ENCODE data around the gene CDCP2. TPM values are rescaled to one million over a fixed set of nuclear protein-coding genes. Genes with fewer than 3 reads are reported as not detected.

CDCP2 gene
- total RNA-seq, 1 donor from 2014 or later = not detected

DNA sequence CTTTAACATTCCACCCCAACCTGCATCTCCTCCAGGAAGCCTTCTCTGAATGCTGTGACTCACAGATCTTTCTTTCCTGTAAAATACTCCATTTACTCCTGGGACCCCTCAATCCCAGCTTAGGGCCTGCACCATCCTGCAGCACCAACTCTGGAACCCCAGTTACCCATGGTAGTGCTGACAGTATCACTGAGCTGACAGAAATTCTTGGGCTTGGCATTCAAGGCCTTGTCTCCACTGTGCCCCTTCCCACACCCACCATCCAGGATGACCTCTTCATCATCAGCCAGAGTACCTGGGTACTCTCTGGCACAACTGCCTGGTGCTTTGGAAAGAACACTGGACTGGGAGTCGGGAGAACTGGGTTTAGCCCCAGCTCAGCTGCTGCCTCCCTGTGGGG lies 38.7 kb upstream of the CDCP2 start:
- H3K27me3 Mint-ChIP-seq (ENCODE audit: low read depth) = no peaks in the 10 kb centered on the region
- TF ChIP-seq, protein P1, sequence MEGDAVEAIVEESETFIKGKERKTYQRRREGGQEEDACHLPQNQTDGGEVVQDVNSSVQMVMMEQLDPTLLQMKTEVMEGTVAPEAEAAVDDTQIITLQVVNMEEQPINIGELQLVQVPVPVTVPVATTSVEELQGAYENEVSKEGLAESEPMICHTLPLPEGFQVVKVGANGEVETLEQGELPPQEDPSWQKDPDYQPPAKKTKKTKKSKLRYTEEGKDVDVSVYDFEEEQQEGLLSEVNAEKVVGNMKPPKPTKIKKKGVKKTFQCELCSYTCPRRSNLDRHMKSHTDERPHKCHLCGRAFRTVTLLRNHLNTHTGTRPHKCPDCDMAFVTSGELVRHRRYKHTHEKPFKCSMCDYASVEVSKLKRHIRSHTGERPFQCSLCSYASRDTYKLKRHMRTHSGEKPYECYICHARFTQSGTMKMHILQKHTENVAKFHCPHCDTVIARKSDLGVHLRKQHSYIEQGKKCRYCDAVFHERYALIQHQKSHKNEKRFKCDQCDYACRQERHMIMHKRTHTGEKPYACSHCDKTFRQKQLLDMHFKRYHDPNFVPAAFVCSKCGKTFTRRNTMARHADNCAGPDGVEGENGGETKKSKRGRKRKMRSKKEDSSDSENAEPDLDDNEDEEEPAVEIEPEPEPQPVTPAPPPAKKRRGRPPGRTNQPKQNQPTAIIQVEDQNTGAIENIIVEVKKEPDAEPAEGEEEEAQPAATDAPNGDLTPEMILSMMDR (conservative IDR thresholded peaks at IDR 0.05) = no peak
- no peak overlapping the region for H3K27ac Mint-ChIP-seq (ENCODE audit: unreplicated experiment)
- H3K36me3 Mint-ChIP-seq (ENCODE audit: low read depth) = peaks cover 4% of the 10 kb centered on the region
- H3K4me1 Mint-ChIP-seq = no peaks in the 10 kb centered on the region
- H3K9me3 Mint-ChIP-seq = no peaks in the 10 kb centered on the region
- H3K4me3 Mint-ChIP-seq = no peak overlapping the region
- no peak for DNase-seq (ENCODE audit: low read depth, low spot score)

DNA sequence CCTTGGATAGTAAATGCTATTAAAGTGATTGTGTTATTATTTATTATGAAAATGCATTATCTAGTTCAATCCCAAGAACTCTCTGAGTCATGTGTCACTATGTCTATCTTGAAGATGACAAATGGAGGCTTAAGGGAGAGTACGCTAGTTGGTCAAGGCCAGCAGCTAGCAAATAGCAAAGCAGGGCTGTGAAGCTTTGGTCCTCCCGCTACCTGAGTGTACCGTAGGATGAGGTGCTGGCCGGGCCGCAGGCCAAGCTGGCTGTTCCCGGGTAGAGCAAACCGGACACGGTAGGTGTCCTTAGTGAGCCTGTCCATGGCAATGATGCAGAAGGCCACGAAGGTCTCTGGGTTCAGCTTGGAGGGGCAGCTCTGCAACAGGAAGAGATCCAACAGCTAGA lies 37.7 kb upstream of the CDCP2 start:
- no peak for DNase-seq (ENCODE audit: low read depth, low spot score)
- Mint-ChIP-seq H3K9me3 (no peaks in the 10 kb centered on the region), H3K4me3 (no peak overlapping the region), H3K27me3 (ENCODE audit: low read depth) (no peaks in the 10 kb centered on the region), H3K4me1 (no peaks in the 10 kb centered on the region), H3K27ac (ENCODE audit: unreplicated experiment) (no peak overlapping the region), H3K36me3 (ENCODE audit: low read depth) (peaks cover 9% of the 10 kb centered on the region)
- TF ChIP-seq, protein P1 (conservative IDR thresholded peaks at IDR 0.05) = no peak

DNA sequence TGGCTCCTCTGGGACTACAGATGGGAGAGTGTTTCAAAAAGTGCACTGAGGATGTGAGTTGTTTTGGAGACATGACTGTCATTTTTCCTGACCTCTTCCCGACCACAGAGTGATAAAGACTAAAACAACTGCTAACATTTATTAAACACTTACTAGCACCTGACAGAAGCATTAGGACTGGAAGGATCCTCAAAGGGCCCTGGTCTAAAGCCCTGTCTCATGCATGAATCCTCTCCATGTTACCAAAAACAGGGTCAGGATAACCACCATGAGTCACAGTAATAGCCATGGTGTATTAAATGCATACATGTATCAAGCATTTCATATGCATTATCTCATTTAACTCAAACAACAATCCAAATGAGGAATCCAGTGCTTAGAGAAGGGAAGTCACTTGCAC lies 35.5 kb upstream of the CDCP2 start:
- no peak for DNase-seq (ENCODE audit: low read depth, low spot score)
- Mint-ChIP-seq H3K36me3 (ENCODE audit: low read depth) (peaks cover 13% of the 10 kb centered on the region), H3K27me3 (ENCODE audit: low read depth) (no peaks in the 10 kb centered on the region), H3K4me1 (peaks cover 2% of the 10 kb centered on the region), H3K27ac (ENCODE audit: unreplicated experiment) (no peak overlapping the region), H3K9me3 (no peaks in the 10 kb centered on the region), H3K4me3 (no peak overlapping the region)
- TF ChIP-seq, protein P1 (conservative IDR thresholded peaks at IDR 0.05) = no peak

DNA sequence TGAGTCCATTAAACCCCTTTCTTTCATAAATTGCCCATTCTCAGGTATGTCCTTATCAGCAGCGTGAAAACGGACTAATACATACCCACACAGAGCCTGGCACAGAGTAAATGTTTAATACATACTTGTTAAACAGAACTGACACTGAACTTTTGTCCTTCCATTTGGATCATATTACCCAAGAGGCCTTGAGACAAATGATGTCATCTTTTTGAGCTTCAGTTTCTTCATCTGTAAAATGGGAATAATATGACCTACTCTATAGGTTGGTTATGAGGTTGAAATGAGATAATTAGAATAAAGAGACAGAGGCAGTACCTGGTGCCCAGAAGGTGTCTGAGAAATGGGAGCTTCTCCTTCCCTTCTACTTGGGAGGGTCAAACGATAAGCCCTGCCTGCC lies 33.3 kb upstream of the CDCP2 start:
- TF ChIP-seq, protein P1 (conservative IDR thresholded peaks at IDR 0.05) = no peak
- Mint-ChIP-seq H3K9me3 (no peaks in the 10 kb centered on the region), H3K27me3 (ENCODE audit: low read depth) (no peaks in the 10 kb centered on the region), H3K36me3 (ENCODE audit: low read depth) (peaks cover 13% of the 10 kb centered on the region), H3K4me3 (no peak overlapping the region), H3K4me1 (peaks cover 4% of the 10 kb centered on the region), H3K27ac (ENCODE audit: unreplicated experiment) (no peak overlapping the region)
- no peak for DNase-seq (ENCODE audit: low read depth, low spot score)

DNA sequence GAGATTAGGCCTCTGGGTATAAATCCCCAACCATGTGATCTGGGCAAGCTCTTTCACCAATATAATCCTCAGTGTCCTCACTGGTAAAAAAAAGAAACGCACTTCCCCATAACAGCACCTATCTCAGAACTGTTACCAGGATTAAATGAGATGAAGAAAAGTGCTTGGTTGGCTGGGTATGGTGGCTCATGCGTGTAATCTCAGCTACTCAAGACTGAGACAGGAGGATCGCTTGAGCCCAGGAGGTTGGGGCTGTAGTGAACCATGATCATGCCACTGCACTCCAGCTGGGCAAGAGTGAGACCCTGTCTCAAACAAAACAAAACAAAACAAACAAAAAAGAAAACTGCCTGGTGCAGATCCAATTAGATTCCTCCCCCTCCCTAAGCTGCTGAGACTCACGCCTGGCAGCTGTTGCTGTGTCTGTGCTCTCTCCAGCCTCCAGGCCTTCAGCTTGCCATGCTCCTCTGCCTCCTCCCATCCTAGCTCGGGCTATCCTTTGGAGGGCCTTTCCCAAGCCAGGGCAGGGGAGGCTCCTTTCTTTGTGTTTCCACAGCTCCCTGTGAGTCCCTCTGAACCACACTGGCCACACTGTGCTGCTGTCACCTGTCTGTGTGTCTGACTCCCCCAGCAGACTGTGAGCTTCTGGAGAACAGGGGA lies 28.0 kb upstream of the CDCP2 start:
- no peak overlapping the region for H3K27ac Mint-ChIP-seq (ENCODE audit: unreplicated experiment)
- peaks cover 6% of the 10 kb centered on the region for H3K36me3 Mint-ChIP-seq (ENCODE audit: low read depth)
- no peaks in the 10 kb centered on the region for H3K27me3 Mint-ChIP-seq (ENCODE audit: low read depth)
- peaks cover 4% of the 10 kb centered on the region for H3K4me1 Mint-ChIP-seq
- H3K9me3 Mint-ChIP-seq = no peaks in the 10 kb centered on the region
- no peak for DNase-seq (ENCODE audit: low read depth, low spot score)
- no peak overlapping the region for H3K4me3 Mint-ChIP-seq
- TF ChIP-seq, protein P1 (conservative IDR thresholded peaks at IDR 0.05) = no peak

Data from neural crest cell (in vitro differentiated cells).